GM12865 (cell line): Measurements from ENCODE around the gene CBL.

Source experiments
- DNase-seq: peaks from one replicate; pipeline ENCODE4 v3.0.0; 2010; ENCODE audit warnings: low read depth
- H3K4me3 ChIP-seq: 2 replicates; pipeline ENCODE4 v1.5.1; 2011; ENCODE audit warnings: mild to moderate bottlenecking, low read depth, low read length, control low read depth
- TF ChIP-seq, protein P1 (sequence below): IDR thresholded peaks from 2 replicates; pipeline ENCODE4 v1.5.1; 2011; ENCODE audit warnings: low read length, control low read depth, low read depth, inconsistent platforms; ENCODE audit not compliant: insufficient read depth; ENCODE audit errors: missing control alignments

CBL gene

DNA sequence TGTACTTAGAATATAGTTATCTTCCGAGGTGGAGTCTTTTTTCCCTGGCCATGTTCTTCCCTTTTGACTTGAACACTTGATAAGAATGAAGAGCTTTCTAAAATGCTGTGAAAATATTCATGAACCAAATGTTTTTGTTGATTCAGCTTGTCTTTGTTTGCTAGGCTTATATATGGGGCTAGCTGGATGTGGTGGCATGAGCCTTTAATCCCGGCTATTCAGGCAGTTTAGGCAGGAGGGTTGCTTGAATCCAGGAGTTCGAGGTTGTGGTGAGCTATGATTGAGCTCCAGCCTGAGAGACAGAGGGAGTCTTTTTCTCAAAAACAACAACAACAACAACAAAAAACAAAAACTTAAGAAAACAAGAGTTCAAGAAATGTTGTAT, 23.1 kb downstream of the CBL start:
- DNase-seq, result no peak
- no peak overlapping the region for H3K4me3 ChIP-seq
- TF ChIP-seq, protein P1, sequence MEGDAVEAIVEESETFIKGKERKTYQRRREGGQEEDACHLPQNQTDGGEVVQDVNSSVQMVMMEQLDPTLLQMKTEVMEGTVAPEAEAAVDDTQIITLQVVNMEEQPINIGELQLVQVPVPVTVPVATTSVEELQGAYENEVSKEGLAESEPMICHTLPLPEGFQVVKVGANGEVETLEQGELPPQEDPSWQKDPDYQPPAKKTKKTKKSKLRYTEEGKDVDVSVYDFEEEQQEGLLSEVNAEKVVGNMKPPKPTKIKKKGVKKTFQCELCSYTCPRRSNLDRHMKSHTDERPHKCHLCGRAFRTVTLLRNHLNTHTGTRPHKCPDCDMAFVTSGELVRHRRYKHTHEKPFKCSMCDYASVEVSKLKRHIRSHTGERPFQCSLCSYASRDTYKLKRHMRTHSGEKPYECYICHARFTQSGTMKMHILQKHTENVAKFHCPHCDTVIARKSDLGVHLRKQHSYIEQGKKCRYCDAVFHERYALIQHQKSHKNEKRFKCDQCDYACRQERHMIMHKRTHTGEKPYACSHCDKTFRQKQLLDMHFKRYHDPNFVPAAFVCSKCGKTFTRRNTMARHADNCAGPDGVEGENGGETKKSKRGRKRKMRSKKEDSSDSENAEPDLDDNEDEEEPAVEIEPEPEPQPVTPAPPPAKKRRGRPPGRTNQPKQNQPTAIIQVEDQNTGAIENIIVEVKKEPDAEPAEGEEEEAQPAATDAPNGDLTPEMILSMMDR, result no peak

DNA sequence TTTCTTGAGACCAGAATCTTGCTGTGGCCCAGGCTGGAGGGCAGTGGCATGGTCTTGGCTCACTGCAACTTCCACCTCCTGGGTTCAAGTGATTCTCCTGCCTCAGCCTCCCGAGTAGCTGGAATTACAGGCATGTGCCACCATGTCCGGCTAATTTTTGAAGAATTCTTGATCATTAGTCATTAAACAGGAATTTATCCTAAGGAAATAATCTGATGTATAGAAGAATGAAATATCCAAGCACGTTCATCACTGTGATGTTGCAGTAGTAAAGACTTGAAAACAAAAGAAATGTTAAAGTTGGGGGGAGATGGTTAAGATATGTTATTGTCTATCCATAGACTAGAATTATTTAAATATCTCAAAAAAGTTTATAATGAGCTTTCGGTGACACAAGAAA, 23.6 kb downstream of the CBL start:
- TF ChIP-seq, protein P1, result no peak
- DNase-seq, result no peak
- no peak overlapping the region for H3K4me3 ChIP-seq

- no peak overlapping the region for H3K4me3 ChIP-seq
- DNase-seq, result peak; percentile 16
- TF ChIP-seq, protein P1, result no peak
These were observed 30.4 kb downstream of the CBL start for GRCh38 chr11:119236490-119236889.

DNA sequence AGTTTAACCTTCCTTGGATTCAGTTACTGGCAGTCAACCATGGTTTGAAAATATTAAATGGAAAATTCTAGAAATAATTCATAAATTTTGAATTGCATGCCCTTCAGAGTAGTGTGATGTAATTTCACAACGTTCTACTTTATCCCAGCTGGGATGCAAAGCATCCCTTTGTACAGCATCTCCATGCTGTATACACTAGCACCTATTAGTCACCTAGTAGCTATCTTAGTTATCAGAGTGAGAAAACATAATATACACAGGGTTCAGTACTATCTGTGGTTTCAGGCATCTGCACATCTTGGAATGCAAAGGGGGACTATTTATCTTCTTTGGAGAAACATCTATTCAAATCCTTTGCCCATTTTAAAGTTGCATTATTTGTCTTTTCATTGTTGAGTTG, 30.8 kb downstream of the CBL start:
- no peak for DNase-seq
- H3K4me3 ChIP-seq, result no peak overlapping the region
- TF ChIP-seq, protein P1, result no peak

DNA sequence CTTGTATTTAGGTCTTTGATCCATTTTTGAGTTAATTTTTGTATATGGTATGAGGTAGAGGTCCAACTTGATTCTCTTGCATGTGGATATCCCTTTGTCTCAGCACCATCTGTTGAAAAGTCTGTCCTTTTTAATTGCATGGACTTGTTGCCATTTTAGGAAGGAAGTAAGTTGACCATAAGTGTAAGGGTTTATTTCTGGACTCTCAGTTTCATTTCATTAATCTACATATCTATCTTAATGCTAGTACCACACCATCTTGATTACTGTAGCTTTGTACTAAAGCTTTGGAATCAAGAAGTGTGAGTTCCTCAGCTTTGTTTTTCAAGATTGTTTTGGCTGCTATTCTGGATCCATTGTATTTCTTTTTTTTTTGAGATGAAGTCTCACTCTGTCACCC, 31.4 kb downstream of the CBL start:
- DNase-seq, result peak; percentile 36
- TF ChIP-seq, protein P1, result no peak
- H3K4me3 ChIP-seq, result no peak overlapping the region

DNA sequence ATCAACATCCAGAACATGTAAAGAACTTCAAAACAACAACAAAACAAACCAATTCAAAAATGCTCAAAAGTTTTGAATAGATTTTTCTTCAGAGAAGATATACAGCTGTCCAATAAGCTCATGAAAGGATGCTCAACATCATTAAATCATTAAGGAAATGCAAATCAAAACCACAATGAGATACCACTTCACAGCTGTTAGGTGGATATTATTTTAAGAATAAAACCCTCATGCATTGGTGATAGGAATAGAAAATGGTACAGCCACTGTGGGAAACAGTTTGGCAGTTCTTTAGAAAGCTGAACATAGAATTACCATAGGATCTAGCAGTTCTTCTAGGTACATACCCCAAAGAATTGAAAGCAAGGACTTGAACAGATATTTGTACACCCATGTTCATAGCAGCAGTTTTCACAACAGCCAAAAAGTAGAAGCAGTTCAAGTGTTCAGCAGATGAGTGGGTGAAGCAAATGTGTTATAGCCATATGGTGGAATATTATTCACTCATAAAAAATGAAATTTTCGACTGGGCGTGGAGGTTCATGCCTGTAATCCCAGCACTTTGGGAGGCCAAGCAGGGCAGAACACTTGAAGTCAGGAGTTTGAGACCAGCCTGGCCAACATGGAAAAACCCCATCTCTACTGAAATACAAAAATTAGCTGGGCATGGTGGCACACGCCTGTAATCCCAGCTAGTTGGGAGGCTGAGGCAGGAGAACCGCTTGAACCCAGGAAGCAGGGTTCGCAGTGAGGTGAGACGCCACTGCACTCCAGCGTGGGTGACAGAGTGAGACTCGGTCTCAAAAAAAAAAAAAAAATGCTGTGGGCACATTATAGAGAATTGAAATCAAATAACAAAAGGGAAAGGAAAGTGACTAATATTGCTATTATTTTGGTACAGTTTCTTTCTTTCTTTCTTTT, 42.9 kb downstream of the CBL start:
- TF ChIP-seq, protein P1, result no peak
- no peak overlapping the region for H3K4me3 ChIP-seq
- DNase-seq, result no peak

DNA sequence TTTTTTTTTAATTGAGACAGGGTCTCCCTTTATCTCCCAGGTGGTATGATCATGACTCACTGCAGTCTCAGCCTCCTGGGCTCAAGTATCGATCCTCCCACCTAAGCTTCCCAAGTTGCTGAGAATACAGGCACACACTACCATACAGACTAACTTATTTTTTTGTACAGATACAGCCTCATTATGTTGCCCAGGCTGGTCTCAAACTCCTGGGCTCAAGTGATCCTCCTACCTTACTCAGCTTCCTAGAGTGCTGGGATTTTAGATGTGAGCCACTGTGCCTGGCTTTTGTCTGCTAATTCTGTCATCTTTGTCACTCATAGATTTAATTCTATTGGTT, 43.5 kb downstream of the CBL start:
- no peak overlapping the region for H3K4me3 ChIP-seq
- no peak for DNase-seq
- TF ChIP-seq, protein P1, result no peak
